Measurements from ENCODE around the gene CA11.

GRCh38 chr19:48617146-48617937 is 28.6 kb downstream of the CA11 start:
- no peak for TF ChIP-seq POLR2AphosphoS5 (IDR thresholded peaks at IDR 0.05; ENCODE audit: low read depth, low read length)
- TF ChIP-seq TAF1 (IDR thresholded peaks at IDR 0.05; ENCODE audit: low read depth, low read length), result no peak
- TF ChIP-seq PAX5 (IDR thresholded peaks at IDR 0.05; ENCODE audit: insufficient read depth, low read length, severe bottlenecking), result no peak
- TF ChIP-seq POLR2A (IDR thresholded peaks at IDR 0.05; ENCODE audit: low read depth, low read length), result no peak

Measured in GM12891 (cell line).